GM15510 (cell line): ENCODE measurements around the gene ZFP92.

Source experiments
- POLR2A ChIP-seq: IDR thresholded peaks from 3 replicates; pipeline ENCODE4 v1.6.1; 2011; ENCODE audit warnings: borderline replicate concordance; ENCODE audit not compliant: insufficient read length; ENCODE audit errors: extremely low read depth

Gene ZFP92

GRCh38 chrX:153411255-153411987 is at the start of gene ZFP92:
TSS of gene ZFP92 (plus strand) at chrX:153411472. CDS start at chrX:153418323, 6,851 bp downstream.
- no peak for TF ChIP-seq POLR2A

DNA sequence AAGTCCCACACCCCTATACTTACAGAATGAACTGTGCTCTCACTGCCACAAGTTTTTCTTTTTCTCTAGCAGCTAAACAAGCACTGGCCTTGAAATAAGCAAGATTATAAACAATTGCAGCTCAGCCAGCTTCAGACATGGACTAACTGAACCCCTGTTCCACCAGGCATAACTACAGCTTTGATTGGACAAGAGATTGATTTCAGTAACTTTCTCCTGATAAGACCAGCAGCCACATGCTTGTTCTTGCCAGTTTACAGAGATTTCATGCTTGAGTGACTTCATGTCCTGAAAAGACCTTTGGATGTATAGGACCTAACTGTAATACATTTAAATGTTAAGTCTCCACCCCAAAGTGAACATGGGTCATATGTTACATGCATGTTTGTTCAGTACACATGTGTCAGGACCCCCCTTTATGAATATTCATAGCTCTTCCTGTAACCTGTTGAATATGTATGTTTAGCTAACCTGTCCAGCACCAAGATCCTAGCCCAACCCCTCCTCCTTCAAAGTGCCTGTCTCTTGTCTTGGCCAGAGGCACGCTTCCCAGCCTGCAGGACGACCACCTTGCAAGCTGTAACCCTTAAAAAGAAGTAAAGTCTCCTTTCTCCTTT is 49.4 kb upstream of the ZFP92 start:
- no peak for TF ChIP-seq POLR2A

DNA sequence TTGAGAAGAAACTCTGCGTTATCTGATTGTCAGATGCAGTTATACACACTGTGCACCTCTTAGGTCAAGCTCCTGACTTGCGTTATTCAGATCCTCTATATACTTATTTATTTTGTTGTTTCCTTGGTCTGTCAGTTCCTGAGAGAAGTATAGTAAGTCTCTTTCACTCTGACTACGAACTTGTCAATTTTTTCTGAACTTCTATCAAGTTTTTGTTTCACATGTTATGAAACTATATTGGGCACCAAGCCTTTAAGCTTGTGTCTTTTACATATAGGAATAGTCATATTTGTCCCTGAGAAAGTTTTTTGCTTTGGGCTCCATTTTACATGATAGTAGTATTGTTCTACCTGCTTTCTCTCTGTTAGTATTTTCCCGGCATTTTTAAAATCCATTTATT is 45.6 kb upstream of the ZFP92 start:
- no peak for TF ChIP-seq POLR2A

DNA sequence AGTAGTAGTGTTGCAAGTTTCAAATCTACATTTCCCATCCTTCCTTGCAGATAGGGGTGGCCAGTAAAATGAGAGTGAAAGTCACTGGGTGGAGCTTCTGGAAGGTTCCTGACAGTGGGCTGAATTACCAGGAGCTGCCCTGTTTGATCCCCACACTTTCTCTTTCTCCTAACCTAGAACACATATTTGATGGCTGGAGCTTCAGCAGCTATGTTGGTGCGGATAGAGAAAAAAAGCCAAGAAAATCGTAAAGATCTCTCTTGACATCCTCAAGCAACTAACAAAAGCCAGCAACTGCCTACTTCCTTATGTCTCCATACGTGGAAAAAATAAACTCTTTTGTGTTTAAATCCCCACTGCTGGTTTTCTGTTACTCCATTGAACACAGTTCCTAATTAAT is 45.2 kb upstream of the ZFP92 start:
- no peak for TF ChIP-seq POLR2A

DNA sequence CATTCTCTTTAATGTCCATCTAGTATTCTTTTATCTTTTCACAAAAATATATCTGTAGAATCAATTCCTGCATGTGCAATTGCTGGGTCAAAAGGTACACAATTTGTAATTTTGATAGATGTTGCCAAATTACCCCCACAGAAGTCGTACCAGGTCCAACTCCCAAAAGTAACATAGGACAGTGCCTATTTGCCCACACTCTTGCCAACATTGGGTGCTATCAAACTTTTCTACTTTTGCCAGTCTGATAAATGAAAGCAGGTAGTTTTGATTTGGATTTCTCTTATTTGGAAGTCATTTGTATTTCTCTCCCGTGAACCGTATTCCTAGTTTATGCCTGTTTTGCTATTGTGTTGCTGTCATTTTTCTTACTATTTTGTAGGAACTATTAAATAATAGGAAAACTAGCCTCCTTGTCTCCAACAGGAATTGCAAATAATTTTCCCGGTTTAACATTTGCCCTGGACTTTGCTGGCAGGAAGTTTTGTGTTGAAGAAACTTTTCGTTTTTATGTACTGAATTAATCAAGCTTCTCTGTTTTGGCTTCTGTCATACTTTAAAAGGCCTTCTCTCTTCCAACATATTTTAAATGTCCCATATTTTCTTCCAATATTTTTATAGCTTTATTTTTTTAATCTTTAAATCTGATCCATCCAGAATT is 44.3 kb upstream of the ZFP92 start:
- TF ChIP-seq POLR2A: no peak

DNA sequence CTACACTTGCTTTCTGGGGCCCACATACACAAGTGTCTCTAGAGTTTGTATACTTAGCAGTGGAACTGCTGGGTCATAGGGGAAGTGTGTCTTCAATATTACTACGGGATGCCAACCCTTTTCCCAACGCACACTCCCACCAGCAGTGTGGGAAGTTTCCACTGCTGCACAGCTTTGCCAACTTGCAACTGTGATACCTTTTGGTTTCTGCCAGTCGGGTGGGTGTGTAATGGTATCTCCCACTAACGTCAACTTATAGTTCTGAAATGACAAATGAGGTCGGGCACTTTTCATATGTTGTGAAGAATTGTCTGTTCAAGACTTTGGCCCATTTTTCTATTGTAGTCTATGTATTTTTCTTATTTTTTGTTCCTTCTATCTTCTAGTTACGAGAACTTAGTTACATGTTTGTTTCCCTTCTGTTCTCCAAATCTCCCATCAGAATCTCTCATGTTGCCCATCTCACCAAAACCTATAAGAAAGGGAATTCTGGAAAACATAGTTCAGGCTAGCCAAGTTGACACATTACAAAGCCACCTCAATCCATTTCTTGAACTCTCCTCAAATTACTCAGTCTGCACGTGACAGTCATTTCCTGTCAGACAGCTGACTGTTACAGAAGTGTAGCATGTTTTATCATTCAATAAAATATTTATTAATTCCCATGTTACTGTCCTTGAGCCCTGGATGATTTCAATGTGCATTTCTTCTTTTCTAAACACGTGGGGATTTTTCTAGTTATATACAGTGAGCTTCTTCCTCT is 40.8 kb upstream of the ZFP92 start:
- TF ChIP-seq POLR2A: no peak

GRCh38 chrX:153371256-153371655 is 40.0 kb upstream of the ZFP92 start:
- no peak for TF ChIP-seq POLR2A

DNA sequence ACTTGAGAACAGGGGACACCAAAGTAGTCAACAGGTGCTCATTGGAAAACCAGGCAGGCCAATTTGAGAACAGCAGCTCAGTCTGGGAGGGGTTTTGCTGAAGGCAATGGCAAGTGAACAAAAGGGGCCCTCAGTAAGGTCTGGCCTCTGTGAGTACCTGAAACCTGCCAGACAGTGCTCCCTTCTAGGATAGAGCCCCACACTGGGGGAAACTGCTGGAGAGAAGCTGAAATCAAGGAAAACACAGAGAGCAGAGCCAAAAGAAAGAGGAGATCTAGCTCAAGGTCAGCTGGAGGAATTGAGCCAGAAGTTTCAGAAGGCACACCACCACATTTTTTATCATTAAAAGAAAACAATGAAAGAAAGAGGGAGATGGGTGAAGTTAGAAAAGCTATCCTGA is 38.3 kb upstream of the ZFP92 start:
- no peak for TF ChIP-seq POLR2A

DNA sequence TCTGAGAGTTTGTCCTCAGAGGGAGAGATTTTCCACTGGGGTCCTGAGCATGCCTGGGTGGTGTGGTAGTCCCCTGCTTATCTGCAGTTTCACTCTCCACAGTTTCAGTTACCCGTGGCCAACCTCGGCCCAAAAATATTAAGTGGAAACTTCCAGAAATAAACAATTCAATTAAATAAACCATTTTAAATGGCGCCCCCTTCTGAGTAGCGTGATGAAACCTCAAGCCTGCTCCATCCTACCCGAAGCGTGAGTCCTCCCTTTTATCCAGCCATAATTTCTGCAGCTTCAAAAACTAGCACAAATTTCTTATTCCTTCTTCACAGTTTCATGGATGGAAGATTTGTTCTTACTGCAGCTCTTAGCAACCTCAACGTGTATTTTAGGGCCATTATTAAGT is 36.8 kb upstream of the ZFP92 start:
- no peak for TF ChIP-seq POLR2A

GRCh38 chrX:153375571-153375970 is 35.7 kb upstream of the ZFP92 start:
- TF ChIP-seq POLR2A: no peak

DNA sequence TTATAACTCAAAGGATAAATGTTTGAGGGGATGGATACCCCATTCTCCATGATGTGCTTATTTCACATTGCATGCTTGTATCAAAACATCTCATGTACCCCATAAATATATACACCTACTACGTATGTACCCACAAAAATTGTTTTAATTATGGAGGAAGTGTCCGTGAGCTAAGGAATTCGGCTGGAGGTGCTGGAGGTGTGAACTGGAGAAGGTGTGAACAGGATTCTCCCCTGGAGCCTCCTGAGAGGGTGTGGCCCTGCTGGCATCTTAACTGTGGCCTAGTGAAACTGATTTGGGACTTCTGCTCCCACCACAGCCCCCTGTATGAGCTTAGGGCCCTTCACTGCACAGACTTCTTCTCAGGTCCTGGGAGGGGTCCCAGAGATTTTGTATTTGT is 33.5 kb upstream of the ZFP92 start:
- no peak for TF ChIP-seq POLR2A

DNA sequence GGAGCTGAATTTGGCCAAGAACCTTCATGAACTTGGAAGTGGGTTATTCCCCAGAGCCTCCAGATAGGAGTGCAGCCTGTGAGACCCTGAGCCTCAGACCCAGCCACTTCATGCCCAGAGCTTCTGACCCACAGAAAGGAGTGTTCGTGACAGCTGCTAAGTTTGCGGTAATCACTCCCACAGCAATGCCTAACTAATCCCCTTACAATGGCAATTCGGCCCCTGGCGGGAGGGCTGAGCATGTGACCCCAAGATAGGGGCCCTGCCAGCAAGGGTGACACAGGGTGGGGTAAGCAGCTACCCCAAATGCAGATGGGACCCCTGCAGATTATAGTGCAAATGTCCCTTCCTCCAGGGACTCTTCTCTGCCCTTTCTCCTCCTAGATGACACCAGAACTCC is 32.7 kb upstream of the ZFP92 start:
- TF ChIP-seq POLR2A: no peak

DNA sequence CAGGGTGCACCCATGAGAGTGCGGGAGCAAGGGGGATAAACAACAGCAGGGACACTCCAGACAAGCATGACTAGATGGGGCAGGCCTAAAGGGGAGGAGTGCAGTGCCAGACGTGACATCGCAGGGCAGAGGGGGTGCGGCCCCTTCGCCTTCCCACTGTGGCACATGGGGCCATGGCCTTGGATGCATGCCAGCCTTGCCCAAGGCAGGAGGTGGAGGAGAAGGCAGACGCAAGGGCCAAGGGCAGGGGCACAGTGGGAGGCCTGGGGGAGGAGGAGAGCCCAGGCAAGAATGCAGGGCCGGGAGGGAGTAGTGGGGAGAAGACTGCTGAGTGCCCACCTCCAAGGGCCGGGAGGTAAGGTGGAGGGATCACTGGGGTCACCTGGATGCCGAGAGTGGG is 31.8 kb upstream of the ZFP92 start:
- no peak for TF ChIP-seq POLR2A

- no peak for TF ChIP-seq POLR2A
Observed at GRCh38 chrX:153379971-153380581, 31.2 kb upstream of the ZFP92 start.

DNA sequence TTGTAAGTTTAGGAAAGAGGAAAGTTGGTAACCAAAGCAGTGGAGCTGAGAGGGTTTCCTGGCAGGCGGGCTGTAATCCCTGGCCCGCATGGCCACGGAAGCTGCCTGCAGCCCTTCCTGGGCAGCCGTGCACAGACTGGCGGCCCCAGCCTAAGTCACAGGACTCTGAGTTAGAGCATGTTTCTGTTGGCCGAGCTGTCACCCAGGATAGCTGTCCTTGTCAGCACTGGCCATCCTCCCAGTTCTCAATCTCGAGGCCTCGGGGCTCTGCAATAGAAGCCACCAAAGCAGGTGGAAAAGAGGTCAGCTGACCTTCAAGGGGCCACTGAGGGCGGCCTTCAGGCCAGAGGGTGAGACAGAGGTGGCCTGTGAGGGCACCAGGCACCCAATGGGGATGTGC is 30.6 kb upstream of the ZFP92 start:
- TF ChIP-seq POLR2A: no peak
